COR-L47 (cell line): ENCODE results near the gene SSTR4.

Experiments
- DNase-seq: peaks from one replicate; lab custom pipeline; 2025; lab: John Stamatoyannopoulos, UW

SSTR4 gene

GRCh38 chr20:23065266-23066201 lies 30.4 kb downstream of the SSTR4 start:
- no peak for DNase-seq

DNA sequence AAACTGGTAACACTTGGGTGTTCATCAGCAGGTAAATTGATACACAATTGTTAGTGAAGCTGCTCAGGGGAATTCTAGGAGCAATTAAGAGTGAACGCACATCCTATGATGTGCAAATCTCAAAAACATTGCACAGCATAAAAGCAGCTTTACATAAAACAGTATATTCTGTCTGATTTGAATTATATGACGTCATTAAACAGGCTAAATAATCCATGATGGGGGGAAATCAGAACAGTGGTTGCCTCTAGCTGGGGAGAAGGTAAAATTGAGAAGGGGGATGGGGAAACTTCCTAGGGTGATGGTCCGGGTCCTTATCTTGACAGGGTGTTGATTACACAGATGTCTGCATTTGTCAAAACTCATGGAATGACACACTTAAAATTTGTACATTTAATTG lies 31.7 kb downstream of the SSTR4 start:
- no peak for DNase-seq

- DNase-seq, result no peak
Observed at GRCh38 chr20:23068283-23068682, 33.2 kb downstream of the SSTR4 start.

DNA sequence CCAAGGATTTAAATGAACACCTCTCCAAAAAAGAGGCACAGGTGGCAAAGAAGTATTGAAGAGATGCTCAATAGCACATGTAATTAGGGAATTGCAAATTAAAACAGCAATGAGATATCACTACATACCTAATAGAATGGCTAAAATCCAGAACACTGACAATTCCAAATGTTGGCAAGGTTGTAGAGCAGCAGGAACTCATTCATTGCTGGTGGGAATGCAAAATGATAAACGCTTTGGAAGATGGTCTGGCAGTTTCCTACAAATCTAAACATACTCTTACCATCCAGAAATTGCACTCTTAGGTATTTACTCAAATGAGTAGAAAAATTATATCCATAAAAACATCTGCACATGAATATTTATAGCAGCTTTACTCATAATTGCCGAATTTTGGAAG lies 34.0 kb downstream of the SSTR4 start:
- no peak for DNase-seq

DNA sequence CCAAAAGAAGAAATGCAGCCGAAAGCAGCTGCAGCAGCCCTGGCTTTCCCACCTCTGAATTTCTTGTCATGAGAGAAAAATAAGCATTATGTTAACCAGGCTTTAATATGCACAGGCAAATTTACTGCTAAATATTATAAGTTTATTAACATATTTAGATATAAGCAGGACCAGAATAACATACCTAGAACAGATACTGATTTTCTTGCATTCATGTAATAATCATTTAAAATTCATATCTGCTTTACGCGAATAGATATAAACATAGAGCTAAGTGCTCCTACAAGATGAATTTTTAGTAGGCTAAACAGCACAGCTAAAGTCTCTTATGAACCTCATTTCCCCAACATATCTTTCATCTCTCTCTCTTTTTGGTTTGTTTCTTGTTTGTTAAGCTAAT lies 36.3 kb downstream of the SSTR4 start:
- DNase-seq, result no peak

- DNase-seq, result no peak
Observed at GRCh38 chr20:23071996-23072395, 36.9 kb downstream of the SSTR4 start.

GRCh38 chr20:23072892-23073586 lies 37.9 kb downstream of the SSTR4 start:
- DNase-seq, result no peak

DNA sequence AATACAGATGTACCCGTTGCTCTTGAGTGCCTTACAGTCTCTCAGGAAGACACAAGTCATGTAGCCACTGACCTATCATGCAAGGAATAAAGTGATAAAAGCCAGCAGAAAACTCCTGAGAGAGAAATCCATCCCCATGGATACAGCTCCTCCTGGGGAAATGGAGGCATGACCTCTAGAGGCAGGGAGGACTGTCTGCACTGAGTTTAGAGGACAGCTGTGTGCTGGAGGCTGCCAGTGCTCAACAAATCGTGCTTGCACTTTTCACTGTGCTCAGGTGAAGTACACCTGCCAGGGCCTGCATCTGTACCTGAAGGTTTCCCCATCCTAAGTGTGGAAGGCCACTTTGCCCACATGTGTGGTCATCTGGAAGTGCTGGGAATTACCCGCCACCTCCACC lies 38.9 kb downstream of the SSTR4 start:
- no peak for DNase-seq

DNA sequence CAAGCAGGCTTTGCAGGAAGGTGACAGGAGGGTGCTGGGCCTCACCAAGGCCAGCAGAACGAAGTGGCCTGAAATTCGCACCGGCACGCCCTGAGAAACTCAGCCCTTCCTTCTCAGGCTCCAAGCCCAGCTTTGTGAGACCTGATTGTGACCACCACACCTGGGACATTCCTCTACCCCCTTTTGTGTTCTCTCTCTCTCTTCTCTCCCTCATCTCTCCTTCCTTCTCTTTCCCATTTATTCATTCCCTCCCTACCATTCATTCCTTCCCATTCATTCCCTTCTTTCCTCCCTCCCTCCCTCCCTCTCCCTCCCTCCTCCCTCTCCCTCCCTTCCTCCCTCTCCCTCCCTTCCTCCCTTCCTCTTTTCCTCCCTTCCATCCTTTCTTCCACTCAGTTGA lies 42.2 kb downstream of the SSTR4 start:
- DNase-seq, result no peak

GRCh38 chr20:23078351-23079015 lies 43.4 kb downstream of the SSTR4 start:
- peak; percentile 84 for DNase-seq

DNA sequence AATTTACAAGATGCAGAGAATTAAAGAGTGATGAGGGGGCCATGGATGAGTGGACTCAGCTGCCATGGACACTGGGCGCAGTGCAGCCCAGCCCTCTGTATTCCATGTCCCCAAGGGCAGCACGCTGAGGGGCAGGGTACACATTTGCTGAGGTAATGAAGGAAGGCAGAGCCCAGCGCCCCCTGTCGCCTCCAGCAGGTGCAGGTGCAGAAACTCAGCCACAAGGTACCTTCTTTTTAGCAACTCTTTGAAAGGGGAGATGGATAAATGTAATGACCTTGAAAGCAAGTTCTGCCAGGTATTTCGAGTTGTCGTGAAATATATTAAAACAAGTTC lies 43.9 kb downstream of the SSTR4 start:
- DNase-seq, result no peak

DNA sequence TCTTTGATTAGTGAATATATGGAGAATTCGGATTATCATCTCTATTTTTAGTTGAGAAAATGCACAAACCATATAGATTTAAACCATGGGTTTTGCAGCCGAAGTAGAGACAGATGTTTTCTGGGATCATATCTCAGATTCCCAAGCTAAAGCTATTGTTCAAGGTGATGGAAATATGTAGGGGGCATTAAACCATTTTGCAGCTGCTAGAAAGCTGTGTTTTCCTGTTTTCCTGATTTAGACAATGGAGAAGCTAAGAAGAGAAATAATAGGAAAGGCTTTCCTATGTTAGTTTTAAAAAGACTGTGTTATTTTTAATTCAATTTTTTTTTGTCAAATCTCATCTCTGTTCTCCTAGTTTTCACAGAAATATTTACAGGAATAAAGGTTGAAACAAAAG lies 44.8 kb downstream of the SSTR4 start:
- DNase-seq, result no peak

GRCh38 chr20:23080521-23080920 lies 45.4 kb downstream of the SSTR4 start:
- no peak for DNase-seq

- DNase-seq, result no peak
Observed at GRCh38 chr20:23081263-23081819, 46.2 kb downstream of the SSTR4 start.

DNA sequence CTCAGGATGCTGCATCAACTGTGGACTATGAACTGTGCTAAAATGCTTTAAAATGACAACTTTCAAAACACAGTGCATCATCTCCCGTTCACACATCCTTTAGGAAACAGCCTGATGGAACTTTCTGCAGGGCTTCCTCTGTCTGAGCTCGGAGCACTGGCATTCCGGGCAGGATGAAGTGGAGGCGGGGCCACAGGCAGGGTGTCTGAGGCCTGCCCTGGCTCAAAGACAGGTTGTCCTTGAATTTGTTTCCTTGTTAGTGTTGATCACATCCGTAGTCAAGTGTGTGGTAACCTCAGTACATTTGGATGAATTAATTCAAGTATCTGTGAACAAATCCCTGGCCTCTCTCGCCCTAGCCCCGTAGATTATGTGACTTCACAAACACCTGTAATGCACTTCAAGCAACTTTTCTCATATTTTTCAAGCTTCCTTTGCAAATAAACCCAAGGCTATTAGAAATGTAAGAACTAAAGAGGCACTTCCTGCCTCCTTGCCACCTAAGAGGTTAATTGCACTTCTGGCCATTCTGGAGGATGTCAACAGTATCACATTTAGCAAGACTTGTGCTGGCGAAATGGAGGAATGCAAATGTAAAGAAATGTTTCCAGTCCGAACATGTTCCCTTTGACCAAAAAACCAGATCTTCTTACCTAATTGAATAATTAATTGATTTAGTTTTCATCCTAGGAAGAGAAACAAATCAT lies 47.9 kb downstream of the SSTR4 start:
- DNase-seq, result no peak

GRCh38 chr20:23083553-23084220 lies 48.6 kb downstream of the SSTR4 start:
- no peak for DNase-seq

GRCh38 chr20:23084282-23084844 lies 49.3 kb downstream of the SSTR4 start:
- DNase-seq, result no peak

GRCh38 chr20:23084845-23085365 lies 49.8 kb downstream of the SSTR4 start:
- DNase-seq, result no peak

DNA sequence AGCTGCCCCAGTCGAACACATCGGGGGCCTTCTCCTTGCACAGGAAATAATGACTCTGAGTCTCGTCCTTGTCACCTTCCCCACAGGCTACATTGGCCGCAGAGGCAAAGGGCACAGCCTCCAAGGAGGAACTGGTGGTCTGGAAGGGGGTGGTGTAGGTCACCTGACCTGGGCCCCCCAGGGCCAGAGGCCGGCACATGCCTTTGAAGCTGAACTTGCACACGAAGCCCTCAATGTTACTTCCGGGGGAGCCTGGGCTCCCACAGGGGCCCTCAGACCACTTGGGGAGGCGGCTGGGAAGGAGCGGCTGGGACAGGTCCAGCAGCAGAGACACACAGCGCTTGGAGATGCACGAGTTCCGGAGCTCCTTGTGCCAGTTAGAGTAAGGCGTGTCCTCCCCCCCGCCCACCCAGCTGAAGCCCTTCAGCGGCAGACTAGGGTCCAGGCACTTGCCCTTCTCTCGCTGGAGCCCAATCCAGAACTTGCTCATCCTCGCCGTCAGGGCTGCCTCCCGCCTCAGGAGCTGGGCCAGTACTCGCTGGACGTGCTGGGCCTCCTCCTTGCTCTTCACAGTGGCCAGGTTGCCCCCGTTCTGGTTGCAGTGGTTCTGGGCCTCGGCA lies 50.4 kb downstream of the SSTR4 start:
- DNase-seq, result no peak

DNA sequence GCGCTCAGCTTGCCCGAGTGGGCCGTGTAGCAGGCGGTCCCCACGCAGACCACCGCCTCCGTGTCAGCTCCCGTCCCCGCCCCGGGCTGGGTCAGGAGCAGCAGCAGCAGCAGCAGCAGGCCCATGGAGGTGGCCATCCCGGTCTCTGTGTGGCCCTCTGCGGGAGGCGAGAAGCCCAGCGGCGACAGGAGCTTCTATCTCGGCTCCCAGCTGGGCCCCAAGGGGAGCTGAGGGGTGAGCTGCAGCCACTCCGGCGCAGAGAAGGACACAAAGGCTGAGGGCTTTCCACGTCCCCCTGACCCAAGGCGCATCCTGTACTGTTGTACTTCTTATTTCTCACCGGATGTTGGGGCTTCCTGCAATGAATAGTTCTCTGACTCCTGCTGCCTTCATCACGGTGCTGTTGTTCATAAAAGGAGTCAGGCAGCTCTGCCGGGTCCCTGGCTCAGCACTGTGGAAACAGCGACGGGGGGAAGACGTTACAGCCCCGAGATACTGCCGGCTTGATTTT lies 51.0 kb downstream of the SSTR4 start, which contains the start of gene CD93:
Gene CD93 (minus strand): TSS at position 269 of the 511 bp plus-strand sequence. CDS start 132 bp downstream, at position 137.
- no peak for DNase-seq
